ENCODE results near the gene RRAGC.
"Not testable (repeated sequence)": the region's sequence is repeated elsewhere in the genome, so short reads cannot be mapped to it uniquely, and the experiment has no call there.

The RRAGC gene

GRCh38 chr1:38852780-38853179 lies 6.8 kb downstream of the RRAGC start:
- no peak for DNase-seq

- DNase-seq: peak; percentile 75
Measured at GRCh38 chr1:38848071-38848470, 11.5 kb downstream of the RRAGC start.

GRCh38 chr1:38846210-38846609 lies 13.4 kb downstream of the RRAGC start:
- no peak for DNase-seq

GRCh38 chr1:38845088-38845487 lies 14.5 kb downstream of the RRAGC start:
- DNase-seq: not testable (repeated sequence)

GRCh38 chr1:38840281-38840680 lies 19.3 kb downstream of the RRAGC start:
- no peak for DNase-seq

DNA sequence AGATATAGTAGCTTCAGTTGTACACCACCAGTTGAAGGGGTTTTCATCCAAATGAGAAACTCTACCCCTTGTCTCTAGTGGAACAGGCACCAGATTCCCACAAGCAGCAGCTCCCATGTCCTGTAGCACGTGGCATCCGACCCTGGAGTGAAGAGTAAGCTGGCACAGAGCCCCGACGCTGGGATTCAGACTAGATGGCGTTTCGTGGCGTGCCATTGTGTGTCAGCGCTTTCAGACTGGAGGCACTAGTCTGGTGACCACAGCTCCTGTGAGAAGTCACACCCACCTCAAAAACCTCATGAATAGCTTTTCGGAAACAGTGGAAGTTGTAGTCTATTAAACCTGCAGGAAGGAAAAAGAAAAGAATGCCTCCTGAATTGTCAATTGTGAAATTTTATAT lies 20.2 kb downstream of the RRAGC start:
- no peak for DNase-seq

GRCh38 chr1:38836316-38836715 lies 23.3 kb downstream of the RRAGC start:
- not testable (repeated sequence) for DNase-seq

GRCh38 chr1:38834937-38835827 lies 24.4 kb downstream of the RRAGC start:
- DNase-seq: peak; percentile 80

GRCh38 chr1:38834221-38834782 lies 25.3 kb downstream of the RRAGC start:
- peak; percentile 67 for DNase-seq

GRCh38 chr1:38833146-38833545 lies 26.4 kb downstream of the RRAGC start:
- DNase-seq: no peak

DNA sequence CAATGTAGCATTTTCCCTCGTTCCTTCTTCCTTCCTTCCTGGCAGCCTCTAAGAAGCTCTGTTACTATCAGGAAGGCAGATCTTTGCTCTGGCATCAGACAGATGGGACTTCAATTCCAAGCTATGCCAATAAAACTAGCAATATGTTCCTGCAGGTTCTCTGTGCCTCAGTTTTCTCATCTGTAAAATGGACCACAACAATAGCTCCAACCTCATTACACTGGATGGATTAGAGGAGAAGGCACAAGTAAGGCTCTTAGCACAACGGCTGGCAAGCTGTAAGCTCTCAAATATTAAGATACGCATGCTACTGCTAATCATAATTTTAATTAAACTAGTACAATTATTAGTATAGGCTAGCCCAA lies 27.2 kb downstream of the RRAGC start:
- no peak for DNase-seq

DNA sequence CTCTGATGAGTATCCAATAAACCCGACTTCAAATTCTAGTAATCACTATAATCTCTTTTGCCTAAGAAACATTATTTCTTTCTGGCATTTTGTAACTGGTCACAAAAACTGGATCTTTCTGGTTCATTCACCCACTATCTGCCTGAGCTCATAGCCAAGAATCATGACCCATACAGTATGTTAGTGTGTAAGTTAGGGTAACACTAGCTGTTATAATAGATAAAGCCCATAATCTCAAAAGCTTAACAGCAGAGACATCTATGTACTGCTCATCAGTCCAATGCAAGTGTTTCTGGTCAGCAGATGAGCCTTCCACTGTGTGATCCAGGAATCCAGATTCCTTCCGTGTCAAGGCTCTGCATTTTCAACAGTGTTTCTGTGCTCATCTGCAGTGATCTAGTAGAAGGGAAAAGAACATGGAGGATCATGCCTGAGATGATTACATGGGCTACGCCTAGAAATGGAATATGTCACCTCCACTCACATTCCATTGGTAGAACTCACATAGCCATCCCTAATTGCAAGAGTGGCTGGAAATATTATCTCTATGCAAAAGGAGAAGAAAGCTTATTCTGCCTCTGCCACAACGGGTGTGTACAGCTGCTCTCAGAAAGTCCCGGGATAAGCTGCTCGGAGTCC lies 27.7 kb downstream of the RRAGC start:
- DNase-seq: no peak

DNA sequence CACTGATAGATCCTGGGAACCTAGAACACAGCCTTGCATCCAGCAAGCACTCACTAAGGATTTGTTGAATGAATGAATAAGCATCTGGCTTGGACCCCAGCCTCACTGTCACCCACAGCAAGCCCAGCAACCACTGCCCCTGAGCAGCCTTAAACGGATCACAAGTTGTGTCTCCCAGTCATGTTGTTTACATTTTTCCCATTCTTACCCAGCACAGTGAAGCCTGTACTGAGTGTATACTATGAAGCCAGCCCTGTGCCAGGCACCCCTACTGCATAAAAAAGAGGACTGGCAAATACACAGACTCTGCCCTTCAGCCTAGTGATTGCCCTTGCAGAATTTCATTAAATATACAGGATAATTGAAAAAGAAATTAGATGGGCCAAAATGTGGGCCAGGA lies 30.2 kb downstream of the RRAGC start:
- DNase-seq: no peak

DNA sequence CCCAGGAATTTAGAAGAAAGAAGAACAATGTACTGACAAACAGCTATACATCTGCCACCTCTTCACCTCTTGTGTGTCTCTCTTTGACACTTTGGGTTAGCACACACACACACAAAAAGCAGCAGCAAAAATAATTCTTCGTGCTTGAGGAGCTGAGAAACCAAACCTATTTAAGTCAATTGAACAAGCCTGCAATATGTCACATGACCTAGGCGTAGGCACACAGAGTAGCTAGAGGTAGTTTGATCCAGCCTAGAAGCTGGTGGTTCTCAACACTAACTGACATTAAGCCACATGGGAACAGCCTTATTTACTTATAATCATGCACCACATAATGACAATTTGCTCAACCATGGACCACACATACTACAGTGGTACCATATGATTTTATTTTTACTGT lies 32.3 kb downstream of the RRAGC start:
- DNase-seq: no peak

DNA sequence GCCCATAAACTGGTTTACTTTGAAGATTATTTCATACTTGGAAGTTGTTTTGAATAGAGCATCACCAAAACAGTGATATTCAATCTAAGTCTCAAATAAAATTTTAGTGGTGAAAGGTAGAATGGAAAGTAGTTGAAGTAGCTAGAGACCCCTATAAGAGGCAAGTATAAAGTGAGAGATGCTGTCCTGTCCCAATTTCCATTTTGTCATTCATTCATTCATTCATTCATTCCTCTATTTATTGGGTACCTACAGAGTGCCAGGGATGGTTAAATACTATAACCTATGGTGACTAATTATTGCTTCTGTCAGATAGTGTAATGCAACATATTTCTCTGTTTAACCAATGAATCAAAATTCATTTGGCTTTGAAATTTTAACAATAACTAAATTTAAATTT lies 32.7 kb downstream of the RRAGC start:
- DNase-seq: no peak

GRCh38 chr1:38826262-38826661 lies 33.3 kb downstream of the RRAGC start:
- DNase-seq: no peak

GRCh38 chr1:38820860-38821259 lies 38.7 kb downstream of the RRAGC start:
- no peak for DNase-seq

DNA sequence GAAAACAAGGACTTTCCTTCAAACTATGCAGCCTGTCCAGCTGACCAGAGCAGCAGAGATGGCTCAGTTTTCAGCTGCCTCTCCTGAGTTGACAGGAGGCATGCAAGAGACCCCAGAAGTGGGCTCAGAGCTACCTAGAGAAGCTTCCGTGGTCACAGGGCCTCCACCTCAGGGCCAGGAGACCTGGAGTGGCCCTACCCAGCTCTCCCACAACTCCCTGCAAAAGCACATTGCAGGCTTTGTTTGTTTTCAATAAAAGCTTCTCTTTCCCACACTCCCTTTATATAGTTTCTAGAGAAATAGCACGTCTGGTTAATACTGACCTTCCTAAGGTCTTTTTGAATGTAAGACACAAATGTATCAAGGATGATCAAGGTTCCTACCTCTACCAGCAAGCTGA lies 40.1 kb downstream of the RRAGC start:
- DNase-seq: no peak

- no peak for DNase-seq
Measured at GRCh38 chr1:38819040-38819439, 40.5 kb downstream of the RRAGC start.

GRCh38 chr1:38818175-38818976 lies 41.2 kb downstream of the RRAGC start:
- no peak for DNase-seq

DNA sequence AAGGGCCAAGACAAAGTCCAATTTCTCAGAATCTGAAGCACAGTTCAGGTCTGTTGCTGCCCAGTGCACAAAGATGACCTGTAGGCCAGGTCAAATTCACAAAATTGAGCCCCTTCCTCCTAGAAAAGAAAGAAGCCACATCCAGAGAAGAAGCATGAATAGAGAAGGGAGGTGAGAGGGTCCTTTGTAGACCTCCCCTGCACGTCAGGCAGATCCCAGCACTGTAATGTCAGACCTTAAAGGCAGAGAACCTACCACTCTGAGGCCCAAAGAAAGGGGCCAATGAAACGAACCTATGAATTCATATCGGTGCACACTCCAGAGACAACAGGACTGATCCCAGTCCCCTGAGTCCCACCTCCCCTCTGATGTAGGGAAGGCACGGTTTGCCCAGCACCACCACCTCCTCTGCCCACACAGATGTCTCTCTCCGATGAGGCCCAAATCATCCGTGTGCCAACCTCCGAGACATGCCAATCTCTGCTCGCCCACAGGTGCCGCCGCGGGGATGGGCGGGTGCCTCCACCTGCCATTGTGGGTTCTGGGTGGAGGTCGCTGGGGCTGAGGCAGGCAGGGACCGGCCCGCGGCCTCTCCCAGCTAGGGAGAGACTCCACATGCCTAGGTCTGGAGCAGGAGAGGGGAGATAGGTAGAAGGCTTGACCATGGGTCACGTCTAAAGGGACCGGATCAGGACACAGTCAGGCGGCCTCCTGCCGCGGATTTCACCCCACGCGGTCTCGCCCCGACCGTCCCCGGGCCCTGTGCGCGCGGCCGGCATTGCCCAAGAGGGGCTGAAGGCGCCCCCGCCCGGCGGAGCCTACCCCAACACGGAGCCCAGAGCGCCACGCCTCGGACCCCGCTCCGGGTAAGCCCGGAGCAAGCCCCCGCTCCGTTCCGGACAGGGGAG lies 42.1 kb downstream of the RRAGC start:
- DNase-seq: no peak

Measured in GF-D8 (cell line).